Measurements from ENCODE around the gene ZNF841. TPM values are rescaled to one million over a fixed set of nuclear protein-coding genes. Genes with fewer than 3 reads are reported as not detected.
"Not testable (repeated sequence)": the region's sequence is repeated elsewhere in the genome, so short reads cannot be mapped to it uniquely, and the experiment has no call there.

The ZNF841 gene
- polyA plus RNA-seq (2013, experiment 1 of 2; ENCODE audit: insufficient read length), result 7.7 TPM
- 6.4 TPM for polyA plus RNA-seq (2013, experiment 2 of 2; ENCODE audit: insufficient read length)

GRCh38 chr19:52095172-52096014 is at the start of gene ZNF841:
TSS of gene ZNF841 (minus strand) at chr19:52095765. CDS start at chr19:52084801, 10,964 bp downstream.
- peak; percentile 92 for DNase-seq

DNA sequence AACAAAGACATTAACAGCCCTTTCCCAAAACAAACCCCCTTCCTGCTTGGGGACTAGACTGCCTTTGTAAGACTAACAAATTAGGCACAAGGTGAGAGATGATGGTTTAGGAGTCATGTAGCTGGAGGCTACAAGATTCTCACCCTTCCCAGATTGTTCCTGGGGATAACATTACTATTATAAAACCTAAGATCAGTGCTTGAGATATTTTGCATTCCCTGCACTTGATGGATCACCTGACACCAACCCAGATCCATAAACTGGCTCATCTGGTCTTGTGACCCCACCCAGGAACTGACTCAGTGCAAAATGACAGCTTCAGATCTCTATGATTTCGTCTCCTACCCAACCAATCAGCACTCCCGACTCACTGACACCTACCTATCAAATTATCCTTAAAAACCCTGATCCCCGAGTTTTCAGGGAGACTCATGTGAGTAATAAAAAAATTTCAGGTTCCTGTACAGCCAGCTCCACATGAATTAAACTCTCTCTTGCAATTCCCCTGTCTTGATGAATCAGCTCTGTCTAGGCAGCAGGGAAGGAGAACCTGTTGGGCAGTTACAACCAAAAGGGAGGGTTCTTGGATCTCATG is 46.5 kb upstream of the ZNF841 start:
- no peak for DNase-seq

- DNase-seq, result no peak
Measured at GRCh38 chr19:52141203-52141602, 45.6 kb upstream of the ZNF841 start.

DNA sequence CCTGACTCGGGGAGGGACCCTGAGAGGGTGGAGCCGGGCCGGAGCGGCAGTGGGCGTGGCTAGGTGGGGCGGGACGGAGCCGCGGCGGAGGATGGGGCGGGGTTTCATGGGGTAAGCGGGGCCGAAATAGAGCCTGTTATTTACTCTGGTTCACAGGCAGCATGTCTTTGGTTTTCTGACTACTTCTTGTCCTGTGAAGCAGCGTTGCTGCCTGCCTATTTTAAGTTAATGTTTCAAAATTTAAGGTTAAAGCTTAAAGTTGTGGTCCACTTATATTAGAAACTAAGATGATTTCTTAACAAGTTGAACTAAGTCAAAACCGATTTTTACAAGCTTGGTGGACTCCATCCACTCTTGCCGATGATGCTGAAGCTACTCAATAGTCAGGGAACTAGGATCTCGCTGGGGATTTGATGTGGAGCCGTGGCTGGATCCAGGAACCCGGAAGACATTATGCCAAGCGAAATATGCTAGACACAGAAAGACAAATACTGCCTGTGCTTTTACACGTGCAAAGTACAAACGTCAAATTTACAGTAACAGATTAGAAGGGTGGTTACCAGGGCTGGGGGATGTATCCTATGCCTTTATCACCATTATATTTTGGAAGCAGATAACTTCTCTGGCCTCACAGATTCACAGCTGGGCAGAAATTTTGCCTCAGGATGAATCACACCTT is 44.6 kb upstream of the ZNF841 start:
- DNase-seq, result no peak

- DNase-seq, result peak; percentile 94
Measured at GRCh38 chr19:52139252-52140031, 43.9 kb upstream of the ZNF841 start, which contains the start of gene ZNF616. TSS of gene ZNF616 (minus strand) at chr19:52139938. CDS start at chr19:52130512, 9,426 bp downstream.

- DNase-seq, result no peak
Measured at GRCh38 chr19:52138983-52139251, 43.4 kb upstream of the ZNF841 start.

DNA sequence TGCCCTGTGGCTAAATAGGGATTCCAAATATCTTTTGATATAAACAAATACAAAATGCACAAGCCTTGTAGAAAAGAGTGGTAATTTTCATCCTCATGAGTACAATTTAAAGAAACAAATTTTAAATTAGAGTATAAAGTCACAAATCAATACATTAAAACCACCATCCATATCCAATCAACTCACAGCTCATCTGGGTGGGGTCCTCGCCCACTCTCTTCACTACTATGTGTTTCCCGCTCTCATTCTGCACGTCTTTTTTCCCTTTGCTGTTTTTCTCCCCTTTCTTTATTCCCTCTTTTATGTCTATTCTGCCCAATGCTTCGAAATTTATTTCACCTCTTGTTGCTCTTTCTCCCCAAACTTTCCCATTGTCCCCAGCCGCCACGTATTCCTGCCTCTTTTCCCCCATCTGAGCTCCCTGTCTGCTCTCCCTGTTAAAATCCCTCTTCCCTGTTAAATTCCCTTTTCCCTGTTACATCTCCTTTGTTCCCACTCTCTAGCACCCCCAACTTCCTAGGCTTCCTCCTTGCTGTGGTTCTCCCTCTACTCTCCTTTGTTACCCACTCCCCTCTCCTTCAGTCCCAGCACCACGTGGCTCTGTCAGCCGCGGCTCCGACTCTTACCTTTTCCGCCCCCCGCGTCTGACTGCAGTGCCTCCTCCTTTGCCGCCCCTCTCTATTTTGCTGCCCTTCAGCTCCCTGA is 42.9 kb upstream of the ZNF841 start:
- DNase-seq, result peak; percentile 32

DNA sequence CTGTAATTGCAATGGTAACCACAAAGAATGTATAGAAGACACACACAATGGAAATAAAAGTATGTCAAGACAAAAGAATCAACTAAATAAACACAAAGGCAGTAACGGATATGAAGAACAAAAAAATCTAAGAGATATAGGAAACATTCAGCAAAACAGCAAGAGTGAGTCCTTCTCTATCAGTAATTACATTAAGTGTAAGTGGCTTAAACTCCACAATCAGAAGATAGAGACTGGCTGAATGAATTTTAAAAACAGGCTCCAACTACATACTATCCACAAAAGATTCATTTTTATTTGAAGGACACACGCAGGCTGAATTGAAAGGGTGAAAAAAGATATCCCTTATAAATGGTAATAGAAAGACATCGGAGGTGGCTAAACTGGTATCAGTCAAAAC is 24.7 kb upstream of the ZNF841 start:
- no peak for DNase-seq

DNA sequence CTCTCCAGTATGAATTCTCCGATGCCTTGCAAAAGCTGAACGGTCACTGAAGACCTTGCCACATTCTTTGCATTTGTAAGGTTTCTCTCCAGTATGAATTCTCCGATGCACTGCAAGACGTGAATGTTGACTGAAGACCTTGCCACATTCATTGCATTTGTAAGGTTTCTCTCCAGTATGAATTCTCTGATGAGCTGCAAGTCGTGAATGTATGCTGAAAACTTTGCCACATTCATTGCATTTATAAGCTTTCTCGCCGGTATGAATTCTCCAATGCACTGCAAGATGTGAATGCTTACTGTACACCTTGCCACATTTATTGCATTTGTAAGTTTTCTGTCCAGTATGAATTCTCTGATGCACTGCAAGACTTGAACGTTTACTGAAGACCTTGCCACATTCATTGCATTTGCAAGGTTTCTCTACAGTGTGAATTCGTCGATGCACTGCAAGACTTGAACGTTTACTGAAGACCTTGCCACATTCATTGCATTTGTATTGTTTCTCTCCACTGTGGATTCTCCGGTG is 20.0 kb upstream of the ZNF841 start:
- no peak for DNase-seq

- no peak for DNase-seq
Measured at GRCh38 chr19:52114691-52115090, 19.1 kb upstream of the ZNF841 start.

DNA sequence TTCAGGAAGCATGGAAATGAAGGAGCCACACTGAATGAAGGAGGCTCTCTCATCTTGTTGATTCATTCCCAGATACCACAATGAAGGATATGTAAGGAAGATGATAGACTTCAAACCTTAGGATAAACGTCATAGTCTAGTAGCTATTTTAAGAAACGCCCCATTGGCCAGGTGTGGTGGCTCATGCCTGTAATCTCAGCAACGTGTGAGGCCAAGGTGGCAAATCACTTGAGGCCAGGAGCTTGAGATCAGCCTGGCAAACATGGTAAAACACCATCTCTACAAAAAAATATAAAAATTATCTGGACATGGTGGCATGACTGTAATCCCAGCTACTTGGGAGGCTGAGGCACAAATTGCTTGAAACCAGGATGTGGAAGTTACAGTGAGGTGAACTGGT is 17.1 kb upstream of the ZNF841 start:
- no peak for DNase-seq

- DNase-seq, result no peak
Measured at GRCh38 chr19:52110780-52111179, 15.2 kb upstream of the ZNF841 start.

DNA sequence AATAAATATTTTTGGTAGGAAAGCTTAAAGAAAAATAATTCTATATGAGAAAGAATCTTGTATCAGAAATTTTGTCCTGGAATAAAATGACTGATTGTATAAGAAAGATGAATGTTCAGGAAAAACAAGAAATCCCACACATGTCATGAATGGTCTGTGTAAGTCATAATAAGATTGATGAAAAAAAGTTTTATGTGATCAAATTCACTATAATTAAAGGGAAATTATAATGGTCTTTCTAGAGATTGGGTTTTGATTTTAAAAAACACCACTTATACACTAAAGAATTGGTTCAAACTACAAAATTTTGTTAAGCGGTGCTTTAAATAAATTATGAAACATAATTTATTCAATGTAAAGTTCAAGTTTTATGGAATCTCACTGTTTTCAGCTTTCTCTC is 7.2 kb upstream of the ZNF841 start:
- DNase-seq, result no peak

- DNase-seq, result no peak
Measured at GRCh38 chr19:52101866-52102562, 6.4 kb upstream of the ZNF841 start.

DNA sequence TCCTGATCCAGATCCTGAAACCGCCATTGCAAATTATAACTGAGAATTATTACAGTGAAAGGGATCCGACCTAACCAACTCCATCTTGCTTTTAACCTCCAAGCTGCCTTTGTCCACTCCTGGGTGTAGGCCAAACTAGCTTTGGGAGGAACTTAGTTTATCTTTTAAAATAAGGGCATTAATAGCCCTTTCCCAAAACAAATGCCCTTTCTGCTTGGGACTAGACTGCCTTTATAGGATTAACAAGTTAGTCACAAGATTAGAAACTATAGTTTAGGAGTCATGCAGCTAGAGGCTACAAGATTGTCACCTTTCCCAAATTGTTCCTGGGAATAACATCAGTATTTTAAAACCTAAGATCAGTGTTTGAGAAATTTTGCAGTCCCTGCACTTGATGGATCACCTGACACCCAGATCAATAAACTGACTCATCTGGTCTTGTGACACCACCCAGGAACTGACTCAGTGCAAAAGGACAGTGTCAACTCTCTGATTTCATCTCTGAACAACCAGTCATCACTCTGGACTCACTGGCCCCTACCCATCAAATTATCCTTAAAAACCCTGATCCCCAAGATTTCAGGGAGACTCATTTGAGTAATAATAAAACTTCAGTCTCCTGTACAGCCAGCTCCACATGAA is 4.1 kb upstream of the ZNF841 start:
- DNase-seq, result no peak

DNA sequence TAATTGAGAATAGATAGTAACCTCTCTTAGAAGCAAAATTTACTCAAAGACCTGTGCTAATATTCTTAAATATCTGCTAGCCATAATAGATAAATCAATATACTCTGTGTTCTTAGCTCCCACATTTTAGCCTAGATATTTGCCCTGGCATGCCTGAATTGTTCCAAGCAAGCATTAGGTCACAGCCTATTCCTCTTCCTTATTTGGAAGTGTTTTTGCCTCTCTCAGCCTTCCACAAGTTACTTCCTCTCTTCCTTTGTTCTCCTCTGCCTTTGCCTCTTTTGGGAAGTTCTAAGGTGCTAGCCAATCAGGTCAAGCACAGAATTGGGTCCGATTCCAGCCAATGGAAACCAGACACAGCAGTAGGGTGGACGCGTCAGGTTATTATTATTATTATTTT is 851 bp upstream of the ZNF841 start:
- not testable (repeated sequence) for DNase-seq

DNA sequence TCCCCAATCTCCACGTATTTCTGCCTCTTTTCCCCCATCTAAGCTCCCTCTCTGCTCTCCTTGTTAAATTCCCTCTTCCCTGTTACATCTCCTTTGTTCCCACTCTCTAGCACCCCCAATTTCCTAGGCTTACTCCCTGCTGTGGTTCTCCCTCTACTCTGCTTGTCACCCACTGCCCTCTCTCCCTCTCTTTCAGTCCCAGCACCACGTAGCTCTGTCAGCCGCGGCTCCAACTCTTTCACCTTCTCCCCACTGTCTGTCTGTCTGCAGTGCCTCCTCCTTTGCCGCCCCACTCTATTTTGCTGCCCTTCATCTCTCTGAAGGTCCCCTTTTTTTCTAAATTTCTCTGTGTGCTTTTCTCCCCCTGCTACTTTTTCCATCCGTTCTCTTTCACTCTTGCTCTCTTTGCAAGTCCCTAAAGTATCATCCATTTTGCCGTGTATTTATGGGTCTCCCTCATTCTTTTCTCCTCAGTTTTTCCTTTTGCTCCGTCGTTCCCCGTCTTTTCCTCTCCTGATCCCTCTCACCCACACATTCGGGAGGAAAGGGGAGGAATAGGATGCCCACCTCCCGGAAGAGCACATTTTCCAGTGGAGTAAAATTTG is 937 bp downstream of the ZNF841 start:
- DNase-seq, result no peak

GRCh38 chr19:52086481-52086880 is 9.1 kb downstream of the ZNF841 start:
- no peak for DNase-seq

DNA sequence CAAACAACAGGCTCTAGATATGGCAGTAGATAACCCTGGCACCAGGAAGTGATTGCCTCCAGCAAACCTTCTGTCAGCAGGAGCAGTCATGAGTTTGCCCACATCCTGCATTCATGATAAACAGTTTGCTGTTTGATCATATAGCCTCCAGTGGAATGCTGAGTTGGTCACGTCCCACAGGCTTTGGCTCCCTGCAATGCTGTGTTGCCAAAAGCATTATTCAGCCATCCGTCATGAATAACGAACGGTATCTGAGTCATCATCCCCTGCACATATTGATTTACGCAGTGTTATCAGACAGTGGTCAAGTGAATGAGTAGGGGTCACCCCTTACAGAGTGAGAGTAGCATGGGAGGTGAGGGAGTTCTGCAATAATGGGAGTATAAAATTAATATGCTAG is 25.1 kb downstream of the ZNF841 start:
- DNase-seq, result no peak

GRCh38 chr19:52069653-52070052 is 25.9 kb downstream of the ZNF841 start:
- no peak for DNase-seq
